Measurements from ENCODE around the gene TMEM51.

The TMEM51 gene

DNA sequence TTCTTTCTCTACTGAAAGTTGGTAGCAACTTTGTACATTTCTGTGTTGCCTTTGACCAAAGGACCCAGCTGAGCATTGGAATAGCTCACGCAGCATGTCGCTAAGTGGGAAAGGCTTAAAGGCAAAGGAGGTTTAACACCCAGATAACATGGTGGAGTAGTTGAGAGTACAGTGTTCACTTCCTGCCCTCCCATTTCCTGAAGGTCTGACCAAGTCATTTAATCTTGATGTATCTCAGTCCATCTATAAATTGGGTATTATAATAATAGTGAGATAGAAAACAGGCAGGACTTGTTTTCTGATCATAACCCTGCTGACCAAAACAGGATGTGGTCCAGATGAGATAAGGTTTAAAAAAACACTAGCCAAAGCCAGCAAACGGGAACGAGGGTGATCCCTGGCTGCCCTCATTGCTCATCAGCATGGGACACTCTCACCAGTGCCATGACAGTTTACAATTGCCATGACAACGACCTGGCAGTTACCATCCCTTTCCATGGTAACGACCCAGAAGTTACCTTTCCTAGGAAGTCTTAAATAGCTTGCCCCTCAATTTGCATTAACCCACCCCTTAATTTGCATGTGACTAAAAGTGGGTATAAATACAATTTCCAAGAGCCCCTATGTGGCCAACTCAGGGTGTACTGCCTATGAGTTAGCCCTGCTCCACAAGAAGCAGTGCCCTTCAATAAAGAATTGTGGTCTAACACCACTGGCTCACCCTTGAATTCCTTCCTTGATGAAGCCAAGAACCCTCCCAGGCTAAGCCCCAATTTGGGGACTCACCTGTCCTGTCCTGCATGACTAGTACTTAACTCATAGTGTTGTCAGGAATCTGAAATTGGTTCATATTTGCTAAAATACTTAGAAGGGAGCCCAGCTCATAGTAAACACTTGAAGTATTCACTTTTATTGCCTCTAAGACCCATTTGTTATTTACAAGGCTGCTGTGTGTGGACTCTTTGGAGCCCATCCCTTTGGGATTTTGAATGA, 65.0 kb downstream of the TMEM51 start:
- DNase-seq (ENCODE audit: low read depth in 3 of 3): no peak

- no peak for DNase-seq (ENCODE audit: low read depth in 3 of 3)
Measured at GRCh38 chr1:15219280-15220023, 65.9 kb downstream of the TMEM51 start.

- no peak for DNase-seq (ENCODE audit: low read depth in 3 of 3)
Measured at GRCh38 chr1:15220024-15220392, 66.5 kb downstream of the TMEM51 start.

- no peak for DNase-seq (ENCODE audit: low read depth in 3 of 3)
Measured at GRCh38 chr1:15220825-15221431, 67.4 kb downstream of the TMEM51 start.

DNA sequence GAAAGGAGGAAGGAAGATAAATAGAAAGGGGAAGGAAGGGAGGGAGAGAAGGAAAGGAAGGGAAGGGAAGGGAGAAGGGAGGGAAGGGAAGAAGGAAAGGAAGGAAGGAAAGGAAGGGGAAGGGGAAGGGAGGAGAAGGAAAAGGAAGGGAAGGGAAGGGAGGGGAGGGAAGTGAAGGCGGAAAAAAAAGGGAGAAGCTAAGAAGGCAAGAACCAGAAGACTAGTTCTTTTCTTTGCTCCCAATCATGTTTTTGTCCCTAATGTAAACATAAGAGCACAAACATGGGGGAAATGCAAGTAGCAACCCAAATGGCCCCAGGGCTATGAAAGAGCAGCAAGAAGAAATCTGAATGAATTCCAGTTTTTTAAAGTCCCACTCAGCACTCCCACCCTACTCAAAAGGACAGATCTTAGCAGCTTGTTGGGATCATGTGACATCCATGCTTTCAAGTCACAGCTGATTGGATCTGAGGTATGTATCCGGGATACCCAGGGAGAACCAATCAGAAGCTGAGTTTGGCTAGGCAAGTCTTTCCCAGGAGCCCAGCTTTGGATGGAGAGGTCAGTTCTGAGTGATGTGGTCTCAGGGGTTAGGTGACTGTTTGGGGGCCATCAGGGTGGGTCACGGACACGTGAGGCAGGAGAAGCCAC, 69.2 kb downstream of the TMEM51 start:
- DNase-seq (ENCODE audit: low read depth in 3 of 3): no peak

DNA sequence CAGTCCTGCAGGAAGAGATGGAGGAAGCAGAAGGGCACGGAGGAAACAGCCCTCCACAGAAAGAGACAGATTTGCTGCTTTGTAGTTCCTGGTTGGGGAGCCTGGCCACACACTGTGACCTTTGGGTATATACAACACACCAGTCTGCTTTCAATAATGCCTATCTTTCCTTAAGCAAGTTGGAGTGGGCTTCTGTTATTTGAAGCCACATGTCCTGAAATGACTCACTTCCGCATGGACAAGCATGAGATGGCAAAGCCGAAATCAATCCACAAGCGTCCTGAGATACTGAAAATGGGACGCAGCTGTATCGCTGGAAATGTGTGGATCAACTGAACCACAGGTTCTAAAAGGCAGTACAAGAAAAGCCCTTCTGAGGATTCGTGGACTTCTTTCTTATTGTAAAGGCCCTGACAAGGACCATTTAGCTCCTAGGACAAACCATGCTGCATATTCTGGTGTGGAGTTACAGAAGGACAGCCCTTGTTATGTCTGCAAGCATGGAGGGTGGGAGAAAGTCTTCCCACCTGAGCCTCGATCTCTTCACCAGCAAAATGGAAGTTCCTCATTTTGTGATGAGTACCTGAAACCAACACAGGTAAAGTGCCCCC, 70.8 kb downstream of the TMEM51 start:
- no peak for DNase-seq (ENCODE audit: low read depth in 3 of 3)

DNA sequence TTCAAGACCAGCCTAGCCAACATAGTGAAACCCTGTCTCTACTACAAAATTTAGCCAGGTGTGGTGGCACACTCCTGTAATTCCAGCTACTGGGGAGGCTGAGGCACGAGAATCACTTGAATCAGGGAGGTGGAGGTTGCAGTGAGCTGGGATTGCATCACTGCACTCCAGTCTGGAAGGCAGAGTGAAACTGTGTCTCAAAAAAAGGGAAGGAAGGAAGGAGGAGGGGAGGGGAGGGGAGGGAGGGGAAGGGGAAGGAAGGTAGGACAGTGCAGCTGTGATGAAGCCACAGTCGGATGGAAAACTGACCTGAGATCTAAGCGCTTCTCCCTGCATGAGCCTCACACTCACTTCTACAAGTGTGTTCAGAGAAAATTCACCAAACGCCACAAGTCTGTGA, 71.4 kb downstream of the TMEM51 start:
- no peak for DNase-seq (ENCODE audit: low read depth in 3 of 3)

DNA sequence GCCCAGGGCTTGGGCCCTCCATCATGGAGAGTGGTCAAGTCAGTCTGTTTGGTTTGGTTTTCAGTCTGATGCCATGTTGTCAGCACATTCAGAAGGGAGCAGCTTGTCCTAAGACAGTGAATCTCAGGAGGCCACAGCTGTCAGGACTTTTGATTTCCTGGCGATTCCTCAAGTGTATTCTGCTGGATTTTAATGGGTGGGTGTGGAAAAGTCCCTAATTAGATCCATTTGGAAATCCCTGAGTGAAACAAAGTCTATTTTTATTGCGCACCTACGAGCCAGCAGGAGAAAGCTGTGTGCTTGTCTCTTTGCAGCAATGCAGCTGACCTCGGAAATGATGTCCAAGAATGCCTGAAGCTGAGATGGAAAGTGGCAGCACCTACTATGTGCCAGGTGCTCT, 71.9 kb downstream of the TMEM51 start:
- no peak for DNase-seq (ENCODE audit: low read depth in 3 of 3)

GRCh38 chr1:15226388-15227255, 73.1 kb downstream of the TMEM51 start:
- no peak for DNase-seq (ENCODE audit: low read depth in 3 of 3)

DNA sequence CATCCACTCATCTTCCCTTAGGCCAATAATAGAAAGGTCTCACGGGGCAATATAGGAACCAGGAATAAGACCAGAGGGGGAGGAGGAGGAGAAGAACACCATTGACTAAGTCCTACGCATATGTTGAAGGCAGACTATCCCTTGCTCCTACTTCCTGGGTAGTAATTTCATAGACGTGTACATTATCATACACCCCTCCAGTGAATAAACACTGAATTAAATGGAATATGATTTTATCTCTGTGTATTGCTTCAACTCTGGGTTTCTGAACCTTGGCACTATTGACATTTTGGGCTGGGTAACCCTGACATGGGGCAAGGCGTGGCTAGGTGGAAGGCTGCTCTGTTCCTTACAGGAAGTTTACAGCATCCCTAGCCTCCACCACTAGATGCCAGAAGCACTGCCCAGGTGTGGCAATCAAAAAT, 76.2 kb downstream of the TMEM51 start:
- no peak for DNase-seq (ENCODE audit: low read depth in 3 of 3)

DNA sequence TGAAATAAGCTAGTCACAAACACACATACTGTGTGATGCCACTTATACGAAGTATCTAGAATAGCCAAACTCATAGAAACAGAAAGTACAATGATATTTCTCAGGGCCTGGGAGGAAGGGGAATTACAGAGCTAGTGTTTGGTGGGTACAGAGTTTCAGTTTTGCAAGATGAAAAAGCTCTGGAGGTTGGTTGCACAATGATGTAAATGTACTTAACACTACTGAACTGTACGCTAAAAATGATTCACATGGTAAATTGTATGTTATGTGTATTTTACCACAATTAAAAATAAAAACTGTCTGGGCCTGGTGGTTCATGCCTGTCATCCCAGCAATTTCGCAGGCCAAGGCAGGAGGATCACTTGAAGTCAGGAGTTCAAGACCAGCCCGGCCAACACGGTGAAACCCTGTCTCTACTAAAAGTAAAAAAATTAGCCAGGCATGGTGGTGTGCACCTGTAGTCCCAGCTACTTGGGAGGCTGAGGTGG, 78.2 kb downstream of the TMEM51 start:
- DNase-seq (ENCODE audit: low read depth in 3 of 3): peak in 1 of 3 donors; percentile 11

- no peak for DNase-seq (ENCODE audit: low read depth in 3 of 3)
Measured at GRCh38 chr1:15233689-15234088, 80.1 kb downstream of the TMEM51 start.

DNA sequence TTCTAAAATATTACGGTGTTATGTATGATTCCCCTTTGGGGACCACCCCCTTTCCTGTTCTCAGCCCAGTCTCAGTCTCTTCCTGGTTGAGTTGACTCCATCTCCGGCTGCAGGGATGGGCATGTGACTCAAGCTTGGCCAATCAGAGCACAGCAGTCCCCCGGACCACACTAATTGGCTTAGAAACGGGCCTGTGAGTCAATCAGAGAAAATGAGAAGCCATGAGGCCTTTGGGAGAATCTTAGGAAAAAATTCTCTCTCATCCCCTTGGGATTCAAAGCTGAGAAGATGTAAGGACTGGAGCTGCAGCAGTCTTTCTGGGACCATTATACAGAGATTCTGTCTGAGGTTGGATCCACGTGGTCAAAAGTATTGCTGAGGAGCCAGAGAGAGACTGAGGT, 82.8 kb downstream of the TMEM51 start:
- no peak for DNase-seq (ENCODE audit: low read depth in 3 of 3)

GRCh38 chr1:15236746-15237145, 83.2 kb downstream of the TMEM51 start:
- DNase-seq (ENCODE audit: low read depth in 3 of 3): no peak

- DNase-seq (ENCODE audit: low read depth in 3 of 3): no peak
Measured at GRCh38 chr1:15238789-15239188, 85.2 kb downstream of the TMEM51 start.

DNA sequence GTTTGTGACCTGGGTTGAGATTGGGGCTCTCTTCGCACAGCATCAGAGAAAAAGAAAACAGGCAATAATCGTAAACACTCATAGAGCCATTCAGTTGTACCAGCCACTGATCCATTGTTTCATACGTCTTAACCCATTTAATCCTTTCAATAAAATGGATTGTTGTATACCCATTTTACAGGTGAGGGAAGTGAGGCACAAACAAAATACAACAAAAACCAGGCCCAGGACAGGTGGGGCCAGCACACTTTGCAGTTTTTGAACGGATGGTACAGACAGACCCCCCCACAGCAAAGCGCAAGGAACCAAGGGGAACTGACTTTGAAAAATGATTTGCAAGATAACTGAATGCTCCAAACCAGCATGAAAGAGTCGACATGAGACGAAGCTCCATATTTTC, 89.2 kb downstream of the TMEM51 start:
- DNase-seq (ENCODE audit: low read depth in 3 of 3): no peak

- DNase-seq (ENCODE audit: low read depth in 3 of 3): no peak
Measured at GRCh38 chr1:15243275-15244043, 89.9 kb downstream of the TMEM51 start.

DNA sequence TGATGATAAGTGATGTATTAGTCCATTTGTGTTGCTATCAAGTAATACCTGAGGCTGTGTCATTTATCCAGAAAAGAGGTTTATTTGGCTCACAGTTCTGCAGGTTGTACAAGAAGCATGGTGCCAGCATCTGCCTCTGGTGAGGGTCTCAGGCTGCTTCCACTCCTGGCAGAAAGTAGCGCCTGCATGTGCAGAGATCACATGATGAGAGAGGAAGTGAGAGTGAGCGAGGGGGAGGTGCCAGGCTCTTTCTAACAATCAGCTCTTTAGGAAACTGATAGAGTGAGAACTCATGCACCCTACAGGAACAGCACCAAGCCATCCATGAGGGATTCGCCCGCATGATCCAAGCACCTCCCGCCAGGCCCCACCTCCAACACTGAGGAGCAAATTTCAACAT, 91.3 kb downstream of the TMEM51 start:
- no peak for DNase-seq (ENCODE audit: low read depth in 3 of 3)

DNA sequence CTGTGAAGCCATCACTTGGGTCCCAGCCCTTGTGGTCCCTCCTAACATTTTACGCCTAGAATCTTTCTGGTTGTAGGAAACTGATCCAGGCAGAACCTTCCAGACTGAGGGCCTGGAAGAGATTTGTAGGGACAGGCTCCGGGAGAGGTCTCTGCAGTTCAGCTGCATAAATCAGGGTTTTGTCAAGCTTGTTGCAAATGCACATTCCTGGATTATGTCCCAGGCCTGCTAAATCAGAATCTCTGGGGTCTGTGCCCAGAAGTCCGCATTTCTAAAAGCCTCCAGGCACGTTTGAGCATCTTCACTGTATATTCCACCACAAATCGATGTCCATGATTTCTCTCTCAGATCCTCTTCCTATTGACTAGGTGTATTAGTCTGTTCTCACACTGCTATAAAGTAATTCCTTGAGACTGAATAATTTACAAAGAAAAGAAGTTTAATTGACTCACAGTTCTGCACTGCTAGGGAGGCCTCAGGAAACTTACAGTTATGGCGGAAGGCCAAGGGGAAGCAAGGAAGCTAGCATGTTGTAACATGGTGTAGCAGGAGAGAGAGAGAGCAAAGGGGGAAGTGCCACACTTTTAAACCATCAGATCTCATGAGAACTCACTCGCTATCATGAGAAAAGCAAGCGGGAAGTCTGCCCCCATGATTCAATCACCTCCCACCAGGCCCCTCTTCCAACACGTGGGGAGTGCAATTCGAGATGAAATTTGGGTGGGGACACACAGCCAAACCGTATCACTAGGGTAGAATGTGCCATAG, 92.2 kb downstream of the TMEM51 start:
- DNase-seq (ENCODE audit: low read depth in 3 of 3): no peak

Measured in stimulated activated CD4-positive, alpha-beta T cell treated with anti-CD3 and anti-CD28 coated beads, TNF-alpha, amount 100 ng/mL, for 48 hours (primary cell).